ENCODE data around the gene PUM2. TPM values are rescaled to one million over a fixed set of nuclear protein-coding genes. Genes with fewer than 3 reads are reported as not detected.

The PUM2 gene
- total and polyA plus RNA-seq, 2 experiments from 2014 or later: 13.6 to 18.3 TPM

DNA sequence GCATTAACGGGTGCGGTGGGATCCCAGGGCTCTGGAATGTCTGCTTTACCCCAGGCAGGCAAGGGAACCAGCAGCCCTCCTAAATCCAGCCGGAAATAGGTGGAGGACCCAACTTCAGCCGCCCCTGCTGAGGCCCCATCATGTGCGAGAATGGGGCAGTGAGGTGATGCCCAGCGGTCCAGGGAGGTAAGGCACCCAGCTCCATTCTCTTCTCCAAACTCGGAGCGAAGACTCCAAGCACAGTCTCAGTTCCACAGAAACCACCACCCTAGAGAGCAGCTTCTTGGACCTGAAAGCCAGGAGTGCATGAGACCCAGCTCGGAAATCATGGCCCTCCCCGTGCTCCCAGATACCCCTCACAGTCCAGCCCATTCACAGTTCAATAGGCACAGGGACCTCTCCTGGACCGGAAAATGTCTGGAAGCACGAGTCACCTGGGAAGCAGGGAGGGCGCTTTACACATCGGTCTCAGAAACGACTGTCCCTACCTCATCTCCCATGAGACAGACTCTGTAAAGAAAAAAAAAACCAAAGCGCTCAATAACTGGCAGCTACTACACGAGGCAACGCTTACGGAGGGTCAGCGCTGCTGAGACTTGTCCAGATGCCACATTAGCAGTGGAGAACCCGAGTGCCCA, 127.8 kb downstream of the PUM2 start:
- Histone ChIP-seq H3K79me2 (ENCODE audit: insufficient read depth) (no peaks in the 10 kb centered on the region), H3K4me2 (ENCODE audit: unreplicated experiment) (peak overlapping the region; percentile 77), H3K27me3 (replicated peaks; ENCODE audit: insufficient read depth) (no peaks in the 10 kb centered on the region), H3K4me3 (peak overlapping the region; percentile 76), H3K27ac (no peak overlapping the region), H3K9me2 (ENCODE audit: insufficient read depth) (no peaks in the 10 kb centered on the region), H2AFZ (peak overlapping the region; percentile 85), H4K20me1 (ENCODE audit: insufficient read depth) (no peaks in the 10 kb centered on the region), H3F3A (ENCODE audit: insufficient read depth) (peaks cover 27% of the 10 kb centered on the region), H3K9me3 (ENCODE audit: low read depth) (no peaks in the 10 kb centered on the region), H3K9ac (peak overlapping the region; percentile 69), H3K36me3 (ENCODE audit: low read depth) (no peaks in the 10 kb centered on the region), H3K4me1 (ENCODE audit: insufficient read depth) (peaks cover 22% of the 10 kb centered on the region)
- 51% methylated on average over 20 to 21 of the region's 21 CpGs for WGBS, 2 experiments (ENCODE audit: low coverage in 1 of 2, low lambda C conversion rate in 2 of 2, missing lambda C conversion rate in 2 of 2)
- DNase-seq: no peak
- no peak for TF ChIP-seq EZH2 (IDR thresholded peaks at IDR 0.05; ENCODE audit: insufficient read depth, poor library complexity, severe bottlenecking)
- no peak for TF ChIP-seq EZH2phosphoT487 (IDR thresholded peaks at IDR 0.05; ENCODE audit: insufficient read depth, low read depth)
- in situ Hi-C loops (cut with MboI): no loop called here

DNA sequence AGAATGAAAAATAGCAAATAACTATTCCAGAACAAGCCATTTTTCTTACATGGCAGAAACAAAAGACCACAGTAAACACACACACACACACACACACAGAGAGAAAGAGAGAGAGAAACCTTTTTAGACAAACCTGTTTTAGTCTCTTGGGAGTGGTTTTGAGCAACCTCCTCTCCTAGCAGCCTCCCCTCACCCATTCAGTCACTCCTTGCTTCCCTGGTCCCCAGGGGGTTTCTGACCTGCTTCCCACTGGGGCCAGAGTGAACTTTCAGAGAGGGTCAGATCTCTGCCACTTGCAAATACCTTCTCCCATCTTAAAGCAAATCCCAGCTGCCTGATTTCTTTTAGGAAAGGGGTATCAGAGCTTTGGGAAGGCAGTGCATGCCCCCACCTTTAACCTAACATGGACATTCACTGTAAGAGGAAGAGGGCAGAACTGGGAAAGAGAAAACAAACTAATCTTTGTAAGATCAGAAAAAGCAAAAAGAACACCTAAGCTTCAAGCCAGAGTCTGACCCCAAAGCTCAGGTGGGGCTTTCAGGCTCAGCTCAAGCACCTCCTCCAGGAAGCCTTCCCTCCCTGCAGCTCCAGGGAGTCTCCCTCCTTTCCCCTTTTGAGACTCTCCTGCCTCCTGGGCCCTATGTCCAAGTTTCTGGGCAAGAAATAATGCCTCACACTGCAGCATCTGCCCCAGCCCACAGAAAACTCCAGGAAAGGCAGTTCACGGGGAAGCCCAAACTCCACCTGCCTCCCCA, 128.5 kb downstream of the PUM2 start:
- 95 to 100% methylated on average over 1 of the region's 1 CpG for WGBS, 2 experiments (ENCODE audit: low coverage in 1 of 2, low lambda C conversion rate in 2 of 2, missing lambda C conversion rate in 2 of 2)
- H4K20me1 ChIP-seq (ENCODE audit: insufficient read depth): no peaks in the 10 kb centered on the region
- no peak overlapping the region for H3K4me3 ChIP-seq
- no peaks in the 10 kb centered on the region for H3K9me2 ChIP-seq (ENCODE audit: insufficient read depth)
- no peak for DNase-seq
- no peak overlapping the region for H3K9ac ChIP-seq
- H3K27ac ChIP-seq: 0 out of 2 replicates have a peak overlapping the region, but pooled peaks have one; percentile 15
- H2AFZ ChIP-seq: no peak overlapping the region
- H3K9me3 ChIP-seq (ENCODE audit: low read depth): no peaks in the 10 kb centered on the region
- H3K36me3 ChIP-seq (ENCODE audit: low read depth): no peaks in the 10 kb centered on the region
- in situ Hi-C loops (cut with MboI): no loop called here
- H3F3A ChIP-seq (ENCODE audit: insufficient read depth): peaks cover 27% of the 10 kb centered on the region
- H3K79me2 ChIP-seq (ENCODE audit: insufficient read depth): no peaks in the 10 kb centered on the region
- no peaks in the 10 kb centered on the region for H3K27me3 ChIP-seq (replicated peaks; ENCODE audit: insufficient read depth)
- peaks cover 22% of the 10 kb centered on the region for H3K4me1 ChIP-seq (ENCODE audit: insufficient read depth)
- no peak for TF ChIP-seq EZH2 (IDR thresholded peaks at IDR 0.05; ENCODE audit: insufficient read depth, poor library complexity, severe bottlenecking)
- no peak for TF ChIP-seq EZH2phosphoT487 (IDR thresholded peaks at IDR 0.05; ENCODE audit: insufficient read depth, low read depth)
- peak overlapping the region; percentile 47 for H3K4me2 ChIP-seq (ENCODE audit: unreplicated experiment)

DNA sequence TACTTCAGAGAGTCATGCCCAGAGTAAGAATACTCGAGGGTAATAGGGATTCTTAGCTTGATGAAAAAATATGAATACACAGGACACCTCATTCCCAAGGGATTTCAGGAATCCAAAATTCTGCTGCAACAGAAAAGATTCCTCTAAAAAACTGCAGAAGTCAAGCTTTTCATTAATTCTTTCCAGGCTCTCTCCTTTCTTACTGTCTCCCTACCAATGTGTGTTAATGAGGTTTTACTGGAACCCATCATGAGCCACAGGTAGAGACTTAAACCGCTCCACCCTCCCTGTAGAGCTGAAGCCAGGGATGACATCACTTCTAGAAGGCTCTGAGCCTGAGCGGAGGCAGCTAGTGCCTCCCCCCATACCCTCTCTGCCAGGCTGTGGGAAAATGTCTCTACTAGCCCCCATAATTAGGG, 129.1 kb downstream of the PUM2 start:
- Histone ChIP-seq H3K9me3 (ENCODE audit: low read depth) (no peaks in the 10 kb centered on the region), H3K27me3 (replicated peaks; ENCODE audit: insufficient read depth) (no peaks in the 10 kb centered on the region), H3K79me2 (ENCODE audit: insufficient read depth) (no peaks in the 10 kb centered on the region), H3K4me3 (no peak overlapping the region), H3K4me2 (ENCODE audit: unreplicated experiment) (peak overlapping the region; percentile 47), H2AFZ (no peak overlapping the region), H3K9me2 (ENCODE audit: insufficient read depth) (no peaks in the 10 kb centered on the region), H3K9ac (no peak overlapping the region), H3F3A (ENCODE audit: insufficient read depth) (peaks cover 27% of the 10 kb centered on the region), H3K36me3 (ENCODE audit: low read depth) (no peaks in the 10 kb centered on the region), H3K4me1 (ENCODE audit: insufficient read depth) (peaks cover 22% of the 10 kb centered on the region), H3K27ac (peak overlapping the region; percentile 48), H4K20me1 (ENCODE audit: insufficient read depth) (no peaks in the 10 kb centered on the region)
- WGBS, 2 experiments (ENCODE audit: low coverage in 1 of 2, low lambda C conversion rate in 2 of 2, missing lambda C conversion rate in 2 of 2): 31 to 63% methylated on average over 3 of the region's 3 CpGs
- in situ Hi-C loops (cut with MboI): no loop called here
- DNase-seq: peak; percentile 77
- no peak for TF ChIP-seq EZH2phosphoT487 (IDR thresholded peaks at IDR 0.05; ENCODE audit: insufficient read depth, low read depth)
- TF ChIP-seq EZH2 (IDR thresholded peaks at IDR 0.05; ENCODE audit: insufficient read depth, poor library complexity, severe bottlenecking): no peak

DNA sequence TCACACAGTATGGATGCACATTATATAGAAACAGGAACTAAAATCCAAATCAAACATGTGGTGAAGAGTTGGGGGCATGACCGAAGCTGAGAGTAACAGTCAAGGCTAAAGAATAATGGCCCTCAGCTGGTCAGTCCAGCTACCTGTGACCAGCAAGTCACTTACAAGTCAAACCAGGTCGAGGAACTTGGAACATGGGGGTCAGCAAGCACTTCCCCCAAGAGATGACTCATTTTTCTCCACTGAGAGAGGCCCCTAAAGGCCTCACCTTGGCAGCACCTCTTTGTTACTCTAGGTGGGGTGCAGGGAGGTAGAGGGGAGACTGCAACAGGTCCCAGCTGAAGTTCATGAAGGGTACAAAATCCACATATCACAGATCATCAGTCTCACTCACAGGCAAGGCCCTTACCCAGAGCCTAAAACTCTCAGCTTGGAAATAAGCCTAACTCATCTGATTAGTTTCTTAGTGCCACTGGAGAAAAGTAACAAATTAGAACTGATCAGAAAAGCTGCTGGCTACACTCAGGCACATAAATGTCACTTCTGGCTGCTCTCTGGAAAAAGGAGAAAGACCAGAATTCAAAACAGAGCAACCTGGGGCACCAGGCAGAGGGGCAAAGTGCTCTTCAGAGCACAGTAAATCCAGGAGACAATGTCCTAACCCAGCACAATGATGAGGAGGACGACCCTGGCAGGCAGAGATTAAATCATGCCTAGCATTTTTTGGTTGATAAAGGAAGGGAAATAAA, 129.7 kb downstream of the PUM2 start:
- no peaks in the 10 kb centered on the region for H3K36me3 ChIP-seq (ENCODE audit: low read depth)

More for the DNA sequence above, 129.7 kb downstream of the PUM2 start:
- no peaks in the 10 kb centered on the region for H3K79me2 ChIP-seq (ENCODE audit: insufficient read depth)
- H3K9ac ChIP-seq: no peak overlapping the region
- no peaks in the 10 kb centered on the region for H3K9me3 ChIP-seq (ENCODE audit: low read depth)
- in situ Hi-C loops (cut with MboI): no loop called here
- H3K27me3 ChIP-seq (replicated peaks; ENCODE audit: insufficient read depth): no peaks in the 10 kb centered on the region
- TF ChIP-seq EZH2 (IDR thresholded peaks at IDR 0.05; ENCODE audit: insufficient read depth, poor library complexity, severe bottlenecking): no peak
- TF ChIP-seq EZH2phosphoT487 (IDR thresholded peaks at IDR 0.05; ENCODE audit: insufficient read depth, low read depth): no peak
- no peak overlapping the region for H3K4me3 ChIP-seq
- H3K27ac ChIP-seq: peak overlapping the region; percentile 48; the same call in 1 of the 2 replicates
- DNase-seq: no peak
- H3K9me2 ChIP-seq (ENCODE audit: insufficient read depth): no peaks in the 10 kb centered on the region
- peaks cover 22% of the 10 kb centered on the region for H3K4me1 ChIP-seq (ENCODE audit: insufficient read depth)
- no peak overlapping the region for H2AFZ ChIP-seq
- peaks cover 27% of the 10 kb centered on the region for H3F3A ChIP-seq (ENCODE audit: insufficient read depth)
- no peaks in the 10 kb centered on the region for H4K20me1 ChIP-seq (ENCODE audit: insufficient read depth)
- 65 to 68% methylated on average over 3 of the region's 3 CpGs for WGBS, 2 experiments (ENCODE audit: low coverage in 1 of 2, low lambda C conversion rate in 2 of 2, missing lambda C conversion rate in 2 of 2)
- H3K4me2 ChIP-seq (ENCODE audit: unreplicated experiment): peak overlapping the region; percentile 47

Measured in GM23248 (cell line).